HG03565 (cell line): ENCODE results near the gene SP100.
"Not testable (repeated sequence)": the region's sequence is repeated elsewhere in the genome, so short reads cannot be mapped to it uniquely, and the experiment has no call there.

Experiments
- ATAC-seq: cut with Tn5 transposase; IDR thresholded peaks from one replicate; pipeline ENCODE4 v1.9.1; 2021; ENCODE audit warnings: mild to moderate bottlenecking, moderate library complexity; ENCODE audit not compliant: unreplicated experiment

The SP100 gene

DNA sequence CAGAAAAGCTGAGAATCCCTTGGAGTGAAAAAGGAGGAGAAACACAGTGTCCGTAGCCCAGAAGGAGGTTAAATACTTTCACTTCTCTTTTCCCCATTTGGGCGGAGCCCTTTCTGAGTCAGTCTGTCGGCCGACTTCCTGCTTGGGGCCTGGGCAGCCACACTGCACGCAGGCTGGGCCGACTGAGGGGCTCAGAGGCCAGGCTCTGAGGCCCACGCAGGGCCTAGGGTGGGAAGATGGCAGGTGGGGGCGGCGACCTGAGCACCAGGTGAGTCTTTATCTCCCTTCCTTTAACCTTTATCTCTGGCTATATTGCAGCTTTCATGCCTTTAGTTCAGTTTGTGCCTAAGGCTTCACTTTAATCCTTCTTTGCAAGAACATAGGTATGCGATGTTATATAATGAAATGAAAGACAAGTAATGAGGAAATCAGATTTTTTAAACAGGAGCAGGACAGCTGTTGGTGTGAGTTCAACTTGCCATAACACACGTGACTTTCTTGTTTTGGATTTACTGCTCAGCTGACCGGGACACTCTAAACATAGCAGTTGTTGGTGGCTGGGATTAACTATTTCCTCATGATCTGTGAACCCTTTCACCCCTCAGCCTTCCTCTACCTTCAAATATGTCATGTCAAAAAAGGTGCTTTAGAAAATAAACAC lies at the start of gene SP100:
Gene SP100 (plus strand): TSS at position 141 of the 661 bp plus-strand sequence. CDS start 96 bp downstream, at position 237.
- peak; percentile 80 for ATAC-seq

DNA sequence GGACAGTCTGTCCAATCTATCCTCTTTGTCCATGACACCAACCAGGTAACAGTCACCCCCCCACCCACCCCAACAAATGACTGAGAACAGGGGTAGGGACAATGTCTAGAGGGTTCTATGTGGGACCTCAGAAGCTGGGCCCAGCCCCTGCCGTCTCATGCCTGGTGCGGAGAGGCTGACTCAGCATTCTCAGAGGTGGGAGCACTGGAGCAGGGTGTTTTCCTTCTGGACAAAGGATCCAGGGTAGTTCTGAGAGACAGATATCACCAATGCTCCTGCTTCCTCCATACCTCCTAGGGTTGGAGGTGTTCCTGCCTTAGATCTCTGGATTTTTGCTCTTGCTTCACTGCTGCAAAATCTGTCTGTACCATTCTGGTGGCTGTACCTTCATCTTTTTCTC lies 33.9 kb upstream of the SP100 start:
- no peak for ATAC-seq

DNA sequence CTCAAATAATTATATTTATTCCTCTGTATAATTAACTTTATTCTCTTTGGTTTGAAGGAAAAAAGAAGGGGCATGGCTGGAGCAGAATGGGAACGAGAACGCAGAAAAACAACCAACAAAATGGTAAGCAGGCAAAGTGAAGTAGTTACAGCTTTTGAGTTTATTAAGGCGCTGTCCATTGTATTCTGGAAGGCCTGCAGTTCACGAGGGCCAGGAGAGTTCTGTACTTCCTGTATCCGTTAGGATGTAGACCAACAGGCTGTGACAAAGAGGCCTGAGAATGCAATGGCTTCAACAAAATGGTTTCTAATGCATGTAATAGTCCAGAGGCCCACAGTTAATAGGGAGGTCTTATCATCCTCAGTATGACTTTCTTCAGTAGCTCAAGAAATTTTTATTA lies 32.5 kb upstream of the SP100 start:
- no peak for ATAC-seq

DNA sequence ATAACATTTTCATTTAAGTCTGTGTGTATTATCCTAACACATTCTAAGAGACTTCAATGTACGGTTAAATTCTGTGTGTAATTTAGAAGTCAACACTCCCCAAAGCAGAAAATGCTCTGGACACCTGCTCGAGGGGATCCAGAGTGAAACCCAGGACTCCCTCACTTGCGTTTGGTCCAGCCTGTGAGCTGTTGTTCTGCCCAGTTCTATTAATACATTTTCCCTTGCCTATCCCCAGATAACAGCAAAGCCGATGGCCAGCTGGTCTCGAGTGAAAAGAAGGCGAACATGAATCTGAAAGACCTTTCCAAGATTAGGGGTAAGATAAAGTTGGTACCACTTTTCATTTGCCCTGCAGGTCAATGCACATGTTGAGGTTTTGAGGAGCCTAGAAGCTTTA lies 31.0 kb upstream of the SP100 start:
- ATAC-seq, result no peak

DNA sequence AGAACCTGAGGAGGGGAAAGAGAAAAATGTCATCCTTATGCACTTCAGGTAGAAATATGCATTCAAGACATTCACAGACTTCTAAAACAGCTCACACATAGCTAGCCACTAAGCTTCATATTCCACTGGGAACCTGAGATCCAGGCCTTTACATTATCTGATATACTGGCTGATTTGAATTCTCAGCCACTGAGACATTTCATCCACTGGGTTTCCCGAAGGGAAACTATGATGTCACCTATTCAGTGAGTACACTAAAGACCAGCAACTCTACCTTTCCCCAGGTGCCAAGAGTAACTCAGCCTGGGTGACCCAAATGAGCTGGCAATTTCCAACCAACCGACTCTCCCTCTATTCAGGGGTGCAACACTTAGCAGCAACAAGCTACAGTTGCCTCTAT lies 21.7 kb upstream of the SP100 start:
- ATAC-seq, result no peak

DNA sequence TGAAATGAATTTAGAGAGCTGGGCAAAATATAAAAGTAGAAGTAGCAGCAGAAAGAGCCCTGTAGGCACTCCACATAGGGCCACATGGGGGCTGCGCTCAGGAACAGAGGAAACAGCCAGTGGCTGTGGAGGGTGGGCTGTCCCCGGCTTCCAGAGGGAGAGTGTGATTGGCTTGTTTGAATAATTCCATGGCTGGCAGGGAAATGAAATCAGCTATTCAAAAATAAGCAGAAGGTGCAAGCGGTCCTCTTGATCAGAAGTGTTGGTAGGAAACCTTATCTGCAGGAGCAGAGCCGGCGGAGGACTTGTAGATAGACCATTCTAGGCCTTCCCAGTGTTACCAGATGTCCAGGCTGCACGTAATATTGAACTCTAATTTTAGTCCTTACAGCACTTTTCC lies 17.3 kb upstream of the SP100 start:
- ATAC-seq, result not testable (repeated sequence)

DNA sequence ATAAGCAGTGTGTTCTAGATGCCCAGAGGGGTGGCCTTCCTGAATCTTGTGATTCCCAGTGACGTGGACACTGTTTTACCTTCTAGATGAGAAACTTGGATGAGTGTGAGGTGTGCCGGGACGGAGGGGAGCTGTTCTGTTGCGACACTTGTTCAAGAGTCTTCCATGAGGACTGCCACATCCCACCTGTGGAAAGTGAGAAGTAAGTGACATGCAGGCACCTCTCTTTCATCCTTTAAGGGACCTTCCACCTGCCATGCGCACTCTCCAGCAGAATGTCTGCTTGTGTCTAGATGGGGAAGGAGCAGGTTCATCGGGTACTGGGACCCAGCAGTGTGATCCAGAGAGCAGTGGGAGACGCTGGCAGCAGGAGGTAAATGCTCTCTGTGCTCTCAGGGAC lies 16.0 kb upstream of the SP100 start:
- ATAC-seq, result no peak

DNA sequence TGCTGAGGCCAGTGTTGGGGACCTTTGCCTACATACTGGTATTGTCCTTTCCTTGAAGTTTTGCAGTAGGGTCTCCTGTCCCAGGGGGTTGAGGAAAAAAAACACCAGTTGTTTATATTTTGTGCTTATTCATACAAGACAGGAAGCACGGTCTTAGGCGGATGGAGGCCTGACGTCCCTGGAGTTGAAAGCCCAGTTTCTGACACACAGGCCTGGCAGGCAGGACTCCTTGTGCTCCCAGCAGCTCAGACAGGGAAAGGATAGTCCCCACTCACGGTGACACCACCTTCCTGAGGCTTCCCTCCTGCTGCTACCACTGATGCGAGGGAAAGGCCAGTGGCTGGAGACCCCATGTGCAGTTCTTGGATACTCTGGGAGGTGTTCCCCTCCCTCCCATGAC lies 15.5 kb upstream of the SP100 start:
- no peak for ATAC-seq

DNA sequence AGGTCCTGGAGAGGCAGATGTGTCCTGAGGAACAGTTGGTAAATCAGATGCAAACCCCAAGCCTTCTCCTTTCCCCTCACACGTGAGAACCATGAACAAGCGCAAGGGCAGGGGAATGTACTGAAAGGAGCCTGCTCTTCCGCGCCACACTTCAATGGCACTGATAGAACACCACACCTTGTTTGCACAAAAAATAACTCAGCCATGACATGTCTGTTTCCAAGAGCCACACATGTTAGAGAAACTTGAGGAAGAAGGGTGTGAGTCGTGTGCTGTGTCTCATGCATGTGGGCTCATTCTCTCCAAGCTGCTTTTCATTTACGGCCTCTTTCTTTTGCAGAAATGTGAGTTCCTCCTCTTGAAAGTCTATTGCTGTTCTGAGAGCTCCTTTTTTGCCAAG lies 15.0 kb upstream of the SP100 start:
- ATAC-seq, result not testable (repeated sequence)

DNA sequence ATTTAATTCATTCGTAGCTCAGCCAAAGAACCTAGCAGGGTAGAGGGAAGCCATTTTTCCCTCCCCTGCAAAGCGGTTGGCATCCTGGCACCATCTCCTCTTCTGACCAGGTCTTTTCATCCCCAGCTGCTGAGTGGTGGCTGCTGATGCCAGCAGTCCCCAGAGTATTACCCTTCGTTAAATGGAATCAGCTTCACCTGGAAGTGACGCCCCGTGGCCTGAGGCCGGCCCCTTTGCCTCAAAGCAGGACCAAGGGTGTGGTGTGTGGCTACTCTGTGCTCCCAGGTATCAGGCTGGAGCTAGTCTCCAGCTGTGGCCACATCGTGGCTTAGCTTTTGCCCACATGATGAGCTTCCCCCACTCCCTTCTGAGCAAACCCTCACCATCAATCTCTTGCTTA lies 12.3 kb upstream of the SP100 start:
- no peak for ATAC-seq

DNA sequence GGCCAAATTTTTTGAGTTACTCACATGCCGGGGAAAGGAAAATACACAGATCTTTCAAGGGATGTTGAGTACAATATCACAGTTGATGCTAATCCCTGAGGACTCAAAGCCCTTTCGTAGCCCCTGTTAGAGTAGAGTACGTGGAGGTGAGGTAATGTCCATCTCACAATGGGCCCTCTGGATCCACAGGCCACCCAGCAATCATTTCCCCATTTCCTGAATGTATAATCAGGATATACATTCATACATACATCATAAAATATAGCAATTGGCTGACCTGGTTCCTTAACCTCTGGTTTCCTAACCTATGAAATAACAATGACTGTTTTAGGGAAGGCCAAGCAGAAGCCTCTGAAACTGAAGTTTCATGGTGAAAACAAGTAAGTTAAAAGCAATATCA lies 10.2 kb upstream of the SP100 start:
- ATAC-seq, result no peak

DNA sequence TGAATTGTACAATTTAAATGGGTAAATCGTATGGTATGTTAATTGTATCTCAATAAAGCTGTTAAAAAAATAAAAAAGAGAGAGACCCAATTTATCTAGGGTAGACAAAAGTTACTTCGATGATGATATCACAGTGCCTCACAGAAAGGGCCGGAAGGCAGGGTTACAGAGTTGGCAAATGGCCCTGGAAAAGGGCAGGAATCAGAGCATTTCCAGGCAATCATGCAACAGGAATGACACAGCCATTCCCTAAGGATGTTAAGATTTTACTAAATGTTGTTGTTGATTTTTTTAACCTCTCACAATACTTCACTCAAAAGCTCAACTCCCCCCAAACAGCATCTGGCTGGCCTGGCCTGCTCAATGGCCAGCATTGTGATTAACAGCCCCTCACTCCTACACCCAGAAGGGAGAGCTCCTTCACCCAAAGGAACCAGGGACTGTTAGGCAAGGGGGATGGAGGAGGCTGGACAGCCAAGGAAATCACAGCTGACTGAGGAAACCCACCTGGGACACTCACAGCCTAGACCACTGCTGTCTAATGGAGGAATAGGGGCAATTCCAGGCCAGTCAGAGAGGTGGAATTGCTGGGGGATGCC lies 7.7 kb upstream of the SP100 start:
- no peak for ATAC-seq

DNA sequence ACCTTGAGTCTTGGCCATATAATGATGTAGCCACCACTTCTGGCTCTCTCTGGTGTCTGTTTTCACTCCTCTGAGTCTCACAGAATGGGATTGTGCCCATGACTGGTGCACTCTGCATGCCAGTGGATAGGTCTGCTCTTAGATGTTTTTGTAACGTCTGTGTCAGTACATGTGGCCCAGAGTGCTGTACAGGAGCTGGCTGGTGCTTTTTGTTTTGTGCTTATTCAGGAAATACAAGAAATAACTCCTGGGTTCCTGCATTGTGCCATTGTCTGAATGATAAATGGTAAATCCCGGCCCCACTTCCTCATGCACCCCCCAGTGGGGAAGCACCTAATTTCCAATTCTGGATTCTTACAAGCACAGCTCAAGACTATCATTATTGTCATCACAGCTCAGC lies 6.7 kb upstream of the SP100 start:
- not testable (repeated sequence) for ATAC-seq

DNA sequence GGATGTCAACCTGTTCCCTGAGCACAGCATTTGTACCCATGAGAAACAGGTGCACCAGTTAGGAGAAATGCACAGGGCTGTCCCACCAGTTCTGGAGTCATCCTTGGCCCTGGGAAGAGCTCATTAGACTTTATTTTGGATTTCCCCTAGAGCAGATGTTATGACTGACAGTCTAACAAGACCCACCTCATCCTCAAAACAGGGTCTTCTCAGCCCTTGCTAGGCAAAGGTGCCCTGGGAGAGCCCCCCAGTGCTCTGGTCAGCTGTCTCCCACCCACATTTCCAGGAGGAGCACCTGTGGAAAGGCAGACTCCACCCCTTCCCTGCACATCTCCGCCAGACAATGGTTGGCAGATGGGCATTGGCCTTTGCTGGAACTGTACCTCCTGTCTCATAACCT lies 5.7 kb upstream of the SP100 start:
- ATAC-seq, result no peak

DNA sequence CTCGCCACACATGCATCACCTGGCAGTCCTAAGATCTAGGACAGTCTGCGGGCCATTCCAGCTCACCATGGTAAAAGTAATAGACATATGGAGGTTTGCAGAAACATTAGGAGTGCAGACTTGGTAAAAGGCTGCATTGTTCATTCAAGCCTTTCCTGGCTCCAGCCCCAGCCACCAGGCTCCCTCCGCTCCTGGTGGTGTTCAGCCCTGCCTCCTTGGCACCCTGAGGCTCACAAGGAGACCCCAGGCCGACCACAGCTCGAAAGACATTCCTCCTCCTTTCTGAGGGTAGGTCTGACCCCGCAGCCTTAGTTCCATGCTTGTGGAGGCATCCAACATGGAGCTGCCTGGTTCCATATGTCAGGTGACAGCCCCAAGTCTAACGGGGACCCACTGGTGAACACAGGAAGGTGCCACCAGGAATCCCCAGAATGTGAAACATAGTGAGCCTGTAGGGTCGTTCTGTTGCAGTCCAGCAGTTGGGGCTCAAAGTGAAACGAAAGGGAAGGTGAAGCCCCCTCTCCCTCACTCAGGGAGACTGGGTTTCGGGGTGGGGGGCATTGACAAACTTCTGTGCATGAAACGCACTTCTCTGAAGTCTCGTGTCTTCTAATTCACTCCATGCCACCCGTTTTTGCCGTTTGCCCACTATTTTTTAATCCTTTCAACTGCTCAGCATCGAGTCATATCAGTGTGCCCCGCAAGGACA lies 5.0 kb upstream of the SP100 start:
- no peak for ATAC-seq

DNA sequence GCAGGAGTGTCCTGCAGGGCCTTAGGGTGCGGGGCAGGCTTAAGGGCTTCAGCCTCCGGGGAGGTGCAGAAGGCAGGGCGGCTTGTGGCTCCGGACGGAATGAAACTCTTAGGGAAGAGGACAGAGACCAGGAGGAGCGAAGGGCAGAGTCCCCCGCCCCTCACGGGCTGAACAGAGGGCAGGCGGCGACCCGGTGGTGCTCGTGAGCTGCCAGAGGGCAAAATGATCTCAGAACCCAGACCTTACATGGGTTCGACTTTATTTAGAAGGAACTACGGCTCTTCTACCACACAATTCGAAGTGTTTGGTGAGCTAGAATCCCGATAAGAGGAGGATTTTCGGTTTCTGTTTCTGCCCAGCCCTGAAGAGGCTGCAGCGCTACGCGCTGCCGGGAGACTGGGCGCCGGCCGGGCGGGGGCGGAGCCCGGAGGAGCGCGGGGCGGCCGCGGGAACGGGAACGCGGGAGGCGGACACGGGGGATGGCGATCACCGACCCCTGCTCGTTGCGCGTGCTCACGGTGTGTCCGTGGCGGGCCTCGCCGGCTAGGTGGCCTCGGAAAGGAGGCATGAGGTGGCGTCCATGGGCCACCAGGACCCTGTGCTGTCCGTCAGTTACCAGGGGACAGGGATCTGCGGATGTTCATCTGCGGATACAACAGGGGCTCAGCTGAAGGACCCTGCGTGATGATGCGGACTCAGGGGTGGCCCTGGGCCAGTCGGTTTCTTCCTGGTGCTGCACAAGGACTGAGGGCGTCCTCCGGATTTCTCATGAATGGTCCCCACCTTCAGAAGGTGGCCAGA lies 4.2 kb upstream of the SP100 start:
- ATAC-seq, result peak; percentile 32

DNA sequence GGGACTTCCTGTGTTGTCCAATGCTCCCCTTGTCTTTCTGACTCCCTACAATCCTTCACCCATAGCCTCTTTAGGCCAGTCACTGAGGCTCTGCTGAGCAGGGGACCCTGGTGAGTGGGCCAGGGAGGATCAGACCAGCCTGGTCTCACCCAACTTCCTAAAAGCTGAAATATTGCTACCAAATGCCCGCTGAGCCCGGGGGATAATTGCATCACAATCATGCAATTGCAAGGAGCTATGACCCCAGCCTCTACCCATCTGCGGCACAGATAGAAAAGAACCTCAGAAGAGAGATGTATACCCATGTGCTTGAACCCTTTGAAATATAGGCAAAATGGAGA lies 3.7 kb upstream of the SP100 start:
- no peak for ATAC-seq

DNA sequence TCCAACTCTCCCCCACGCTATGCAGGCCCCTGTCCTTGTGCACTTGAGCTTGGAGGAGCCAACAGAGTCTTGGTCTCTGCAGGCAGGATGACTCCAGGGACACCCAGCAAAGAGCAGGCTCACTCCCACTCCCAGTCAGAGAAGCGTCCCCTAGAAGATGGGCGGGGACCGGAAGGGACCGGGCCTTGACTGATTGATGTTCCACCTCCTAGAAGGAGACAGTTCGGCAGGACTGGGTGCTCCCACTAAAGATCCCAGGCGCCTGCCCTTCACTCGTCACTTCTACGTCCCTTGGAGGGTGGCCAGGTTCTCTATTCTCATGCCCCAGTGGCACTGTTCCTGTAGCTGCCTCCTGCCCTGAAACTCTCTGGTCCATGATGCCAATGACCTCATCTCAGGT lies 3.2 kb upstream of the SP100 start:
- no peak for ATAC-seq

DNA sequence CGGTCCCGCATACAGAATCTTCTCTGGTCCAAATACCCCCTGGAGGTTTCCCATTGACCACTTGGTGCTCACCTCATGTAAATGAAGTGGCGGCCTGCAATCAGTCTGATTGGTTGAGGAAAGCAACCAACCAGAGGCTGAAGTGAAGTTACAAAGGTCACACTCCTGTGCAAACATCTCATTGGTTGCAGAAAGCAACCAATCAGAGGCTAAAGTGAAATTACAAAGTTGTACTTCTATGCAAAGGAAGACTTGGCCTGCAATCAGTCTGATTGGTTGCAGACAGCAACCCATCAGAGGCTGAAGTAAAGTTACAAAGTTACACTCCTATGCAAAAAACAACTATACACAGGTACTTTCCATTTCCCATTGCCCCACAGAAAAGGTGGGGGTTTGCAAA lies 2.5 kb upstream of the SP100 start:
- no peak for ATAC-seq

DNA sequence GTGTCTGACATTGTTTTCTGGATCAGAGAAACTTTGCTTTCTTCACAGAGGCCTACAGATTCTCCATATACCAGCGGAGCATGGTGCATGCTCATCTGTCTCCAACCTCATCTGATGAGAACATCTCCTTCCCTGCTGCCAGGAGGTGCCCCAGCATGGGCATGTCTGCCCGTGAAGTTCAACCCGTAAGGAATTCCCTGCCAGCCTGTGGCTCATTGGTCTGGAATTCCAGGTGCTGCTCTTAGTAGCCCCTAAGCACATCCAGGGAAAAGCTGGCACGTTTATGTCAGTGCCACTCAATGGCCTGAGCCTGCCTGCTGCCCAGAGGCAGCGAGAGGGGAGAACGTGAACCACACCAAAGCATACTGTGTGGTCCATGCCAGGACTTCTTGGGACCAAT lies 1.7 kb upstream of the SP100 start:
- ATAC-seq, result no peak

DNA sequence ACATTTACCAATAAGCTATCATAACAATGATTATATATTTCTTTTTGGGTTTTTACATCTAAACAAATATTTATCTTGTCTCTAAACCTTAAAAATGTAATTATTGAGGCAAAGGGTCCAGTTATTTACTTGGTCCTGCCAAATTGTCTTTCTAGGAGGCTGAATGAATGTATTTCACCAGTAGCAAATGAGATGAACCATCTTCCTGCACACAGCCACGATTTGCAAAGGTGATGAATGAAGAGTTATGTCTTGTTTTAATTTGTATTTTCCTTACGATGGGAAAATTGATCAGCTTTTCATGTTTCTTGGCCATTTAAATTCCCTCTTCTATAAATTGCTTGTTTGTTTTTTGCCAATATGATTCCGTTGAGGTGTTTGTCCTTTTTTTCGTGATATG lies 1.4 kb downstream of the SP100 start:
- ATAC-seq, result no peak
